ENCODE results near the gene OSBPL1A. TPM values are rescaled to one million over a fixed set of nuclear protein-coding genes. Genes with fewer than 3 reads are reported as not detected.
"Not testable (repeated sequence)": the region's sequence is repeated elsewhere in the genome, so short reads cannot be mapped to it uniquely, and the experiment has no call there.

OSBPL1A gene
- total RNA-seq, 4 donors from 2014 or later: 52.9 to 67.6 (median 59.0) TPM

- TF ChIP-seq CTCF (IDR thresholded peaks at IDR 0.05) (no peak), POLR2A (IDR thresholded peaks at IDR 0.05) (no peak)
- no peak overlapping the region for H3K27ac ChIP-seq
- no peak overlapping the region for H3K4me3 ChIP-seq
- H3K4me1 ChIP-seq: no peaks in the 10 kb centered on the region
- no peaks in the 10 kb centered on the region for H3K9me3 ChIP-seq
- H3K27me3 ChIP-seq: no peaks in the 10 kb centered on the region
- DNase-seq: no peak
- H3K36me3 ChIP-seq: peaks cover 0 to 9% (median 0%) of the 10 kb centered on the region in 3 donors
Observed at GRCh38 chr18:24381126-24381525, 16.5 kb downstream of the OSBPL1A start.

- Histone ChIP-seq H3K27ac (no peak overlapping the region), H3K4me3 (no peak overlapping the region), H3K27me3 (no peaks in the 10 kb centered on the region), H3K9me3 (no peaks in the 10 kb centered on the region), H3K4me1 (no peaks in the 10 kb centered on the region), H3K36me3 (peaks cover 0 to 9% (median 0%) of the 10 kb centered on the region in 3 donors)
- no peak for DNase-seq
- TF ChIP-seq POLR2A (IDR thresholded peaks at IDR 0.05) (no peak), CTCF (IDR thresholded peaks at IDR 0.05) (no peak)
Observed at GRCh38 chr18:24380163-24380747, 17.4 kb downstream of the OSBPL1A start.

- no peaks in the 10 kb centered on the region for H3K4me1 ChIP-seq
- no peak for TF ChIP-seq CTCF (IDR thresholded peaks at IDR 0.05)
- H3K4me3 ChIP-seq: no peak overlapping the region
- peaks cover 0 to 9% (median 0%) of the 10 kb centered on the region in 3 donors for H3K36me3 ChIP-seq
- no peaks in the 10 kb centered on the region for H3K9me3 ChIP-seq
- no peaks in the 10 kb centered on the region for H3K27me3 ChIP-seq
- no peak for DNase-seq
- H3K27ac ChIP-seq: no peak overlapping the region
Observed at GRCh38 chr18:24378598-24378997, 19.0 kb downstream of the OSBPL1A start.

GRCh38 chr18:24376531-24376930 is 21.1 kb downstream of the OSBPL1A start:
- not testable (repeated sequence) for H3K9me3 ChIP-seq, H3K27me3 ChIP-seq, H3K27ac ChIP-seq, H3K4me3 ChIP-seq, DNase-seq, H3K4me1 ChIP-seq, H3K36me3 ChIP-seq

- H3K4me3 ChIP-seq: no peak overlapping the region
- TF ChIP-seq POLR2A (IDR thresholded peaks at IDR 0.05): no peak
- TF ChIP-seq CTCF (IDR thresholded peaks at IDR 0.05): no peak
- no peaks in the 10 kb centered on the region for H3K4me1 ChIP-seq
- H3K27ac ChIP-seq: no peak overlapping the region
- H3K36me3 ChIP-seq: peaks cover 0 to 9% (median 0%) of the 10 kb centered on the region in 3 donors
- no peaks in the 10 kb centered on the region for H3K27me3 ChIP-seq
- DNase-seq: no peak
- H3K9me3 ChIP-seq: no peaks in the 10 kb centered on the region
Observed at GRCh38 chr18:24373328-24373727, 24.3 kb downstream of the OSBPL1A start.

- Histone ChIP-seq H3K4me3 (no peak overlapping the region), H3K4me1 (no peaks in the 10 kb centered on the region), H3K9me3 (no peaks in the 10 kb centered on the region), H3K27me3 (no peaks in the 10 kb centered on the region), H3K27ac (no peak overlapping the region), H3K36me3 (peaks cover 0 to 9% (median 0%) of the 10 kb centered on the region in 3 donors)
- DNase-seq: no peak
- TF ChIP-seq CTCF (IDR thresholded peaks at IDR 0.05) (no peak), POLR2A (IDR thresholded peaks at IDR 0.05) (no peak)
Observed at GRCh38 chr18:24372279-24372872, 25.2 kb downstream of the OSBPL1A start.

Data from Peyer's patch (tissue), 4 donors.